Parathyroid adenoma (tissue), 2 donors: ENCODE data around the gene UNCX.

Source experiments
- H2AFZ ChIP-seq: fragments of 300-600 bp; sonication (generic); one replicate; pipeline ENCODE4 v1.7.0; 2017; ENCODE audit warnings: antibody characterized with exemption, mild to moderate bottlenecking
- H3K27ac ChIP-seq: fragments of 300-600 bp; sonication (generic); one replicate; pipeline ENCODE4 v1.7.0; 2017
- H3K27me3 ChIP-seq: fragments of 300-600 bp; sonication (generic); one replicate; pipeline ENCODE4 v1.7.0; 2017; ENCODE audit warnings: low read length; ENCODE audit not compliant: control insufficient read depth, insufficient read depth
- H3K36me3 ChIP-seq: fragments of 300-600 bp; sonication (generic); one replicate; pipeline ENCODE4 v1.7.0; 2017; ENCODE audit warnings: low read length; ENCODE audit not compliant: control insufficient read depth, insufficient read depth
- H3K4me1 ChIP-seq: fragments of 300-600 bp; sonication (generic); one replicate; pipeline ENCODE4 v1.7.0; 2017; ENCODE audit warnings: control low read depth
- H3K4me2 ChIP-seq: fragments of 300-600 bp; sonication (generic); one replicate; pipeline ENCODE4 v1.7.0; 2017; ENCODE audit warnings: low read length
- H3K4me3 ChIP-seq: fragments of 300-600 bp; sonication (generic); one replicate; pipeline ENCODE4 v1.7.0; 2017; ENCODE audit warnings: low read depth, low read length
- H3K79me2 ChIP-seq: fragments of 300-600 bp; sonication (generic); one replicate; pipeline ENCODE4 v1.7.0; 2017; ENCODE audit warnings: control low read depth
- H3K9ac ChIP-seq: fragments of 300-600 bp; sonication (generic); one replicate; pipeline ENCODE4 v1.7.0; 2017; ENCODE audit warnings: mild to moderate bottlenecking
- H3K9me3 ChIP-seq: fragments of 300-600 bp; sonication (generic); one replicate; pipeline ENCODE4 v1.7.0; 2017; ENCODE audit warnings: low read length; ENCODE audit not compliant: control insufficient read depth
- CTCF ChIP-seq: fragments of 300-600 bp; sonication (generic); IDR thresholded peaks from one replicate; pipeline ENCODE4 v1.7.0; 2017; ENCODE audit warnings: antibody characterized with exemption, mild to moderate bottlenecking
- donor health status: primary hyperparathyroidism.

The UNCX gene

GRCh38 chr7:1235501-1236131, 2.9 kb downstream of the UNCX start:
- TF ChIP-seq CTCF, result no peak
- Histone ChIP-seq H3K9ac (no peak overlapping the region), H3K36me3 (no peaks in the 10 kb centered on the region), H3K27me3 (peaks cover 43% of the 10 kb centered on the region), H3K9me3 (no peaks in the 10 kb centered on the region), H2AFZ (no peak overlapping the region), H3K4me3 (no peak overlapping the region), H3K79me2 (no peaks in the 10 kb centered on the region), H3K4me2 (no peak overlapping the region), H3K27ac (no peak overlapping the region), H3K4me1 (no peaks in the 10 kb centered on the region)

GRCh38 chr7:1236132-1236661, 3.5 kb downstream of the UNCX start:
- Histone ChIP-seq H3K9me3 (no peaks in the 10 kb centered on the region), H2AFZ (no peak overlapping the region), H3K4me2 (no peak overlapping the region), H3K36me3 (no peaks in the 10 kb centered on the region), H3K27ac (no peak overlapping the region), H3K9ac (no peak overlapping the region), H3K27me3 (peaks cover 40% of the 10 kb centered on the region), H3K4me1 (no peaks in the 10 kb centered on the region), H3K79me2 (no peaks in the 10 kb centered on the region), H3K4me3 (no peak overlapping the region)
- TF ChIP-seq CTCF, result no peak

GRCh38 chr7:1236831-1237701, 4.4 kb downstream of the UNCX start:
- Histone ChIP-seq H3K9ac (no peak overlapping the region), H3K9me3 (no peaks in the 10 kb centered on the region), H3K79me2 (no peaks in the 10 kb centered on the region), H3K36me3 (no peaks in the 10 kb centered on the region), H2AFZ (no peak overlapping the region), H3K4me1 (no peaks in the 10 kb centered on the region), H3K4me3 (no peak overlapping the region), H3K4me2 (no peak overlapping the region), H3K27ac (no peak overlapping the region), H3K27me3 (peaks cover 38% of the 10 kb centered on the region)
- no peak for TF ChIP-seq CTCF

- Histone ChIP-seq H3K4me1 (no peaks in the 10 kb centered on the region), H3K36me3 (no peaks in the 10 kb centered on the region), H3K27ac (no peak overlapping the region), H3K9me3 (no peaks in the 10 kb centered on the region), H3K27me3 (peaks cover 39% of the 10 kb centered on the region), H2AFZ (no peak overlapping the region), H3K4me3 (no peak overlapping the region), H3K4me2 (no peak overlapping the region), H3K79me2 (no peaks in the 10 kb centered on the region), H3K9ac (no peak overlapping the region)
- no peak for TF ChIP-seq CTCF
Measured at GRCh38 chr7:1237704-1238255, 5.1 kb downstream of the UNCX start.
